HG02852 (cell line): ENCODE results near the gene HOXA2.

Experiments used
- ATAC-seq: cut with Tn5 transposase; IDR thresholded peaks from one replicate; pipeline ENCODE4 v1.9.1; 2021; ENCODE audit warnings: mild to moderate bottlenecking, moderate library complexity; ENCODE audit not compliant: unreplicated experiment

The HOXA2 gene

DNA sequence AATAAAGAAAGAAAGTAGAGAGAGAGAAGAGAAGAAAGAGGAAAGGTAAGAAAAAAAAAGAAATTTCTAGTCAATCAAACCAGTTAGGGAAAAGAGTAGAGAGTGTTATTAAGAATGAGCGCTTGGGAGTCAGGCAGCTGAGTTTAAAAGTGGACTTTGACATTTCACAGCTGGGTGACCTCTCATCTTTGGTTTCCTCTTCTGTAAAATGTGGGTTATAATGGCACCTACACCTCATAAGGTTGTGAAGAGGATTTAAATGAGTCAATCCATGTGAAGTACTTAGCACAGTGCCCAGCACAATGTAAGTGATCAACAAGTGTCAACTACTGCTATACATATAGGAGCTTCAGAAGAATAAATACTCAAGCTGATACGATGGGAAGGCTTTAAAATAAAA, 18.8 kb downstream of the HOXA2 start:
- ATAC-seq, result no peak

GRCh38 chr7:27082171-27082570, 20.3 kb downstream of the HOXA2 start:
- ATAC-seq, result no peak

DNA sequence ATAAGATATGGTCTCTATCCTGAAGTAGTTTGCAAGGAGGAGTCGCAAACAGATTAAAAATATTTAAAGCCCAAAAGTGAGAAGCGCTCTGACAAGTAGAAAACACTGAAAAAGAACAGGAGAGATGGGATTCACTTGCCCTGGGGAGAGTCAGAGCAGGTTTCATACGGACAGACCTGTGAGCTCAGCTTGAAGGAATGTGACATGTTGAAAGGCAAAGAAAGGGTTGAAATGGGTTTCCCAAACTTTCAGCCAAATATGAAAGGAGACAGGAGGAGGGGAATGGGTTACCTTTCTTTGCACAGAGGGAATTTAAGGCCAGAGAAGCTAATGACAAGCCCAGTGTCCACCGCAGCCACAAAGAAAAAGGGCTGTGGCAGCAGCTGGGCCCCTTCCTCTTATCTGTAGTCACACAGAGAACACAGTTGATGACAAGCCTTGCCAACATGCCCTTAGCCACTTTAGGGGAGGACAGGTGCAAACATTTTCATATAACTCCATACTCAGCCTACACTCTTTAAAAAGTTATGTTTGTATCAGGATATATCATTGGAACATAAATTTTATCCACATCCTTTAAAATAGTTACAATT, 21.5 kb downstream of the HOXA2 start:
- ATAC-seq, result no peak

GRCh38 chr7:27079234-27079975, 23.1 kb downstream of the HOXA2 start:
- no peak for ATAC-seq

- ATAC-seq, result no peak
Measured at GRCh38 chr7:27078616-27079233, 23.8 kb downstream of the HOXA2 start.

GRCh38 chr7:27073076-27073475, 29.4 kb downstream of the HOXA2 start:
- ATAC-seq, result no peak

DNA sequence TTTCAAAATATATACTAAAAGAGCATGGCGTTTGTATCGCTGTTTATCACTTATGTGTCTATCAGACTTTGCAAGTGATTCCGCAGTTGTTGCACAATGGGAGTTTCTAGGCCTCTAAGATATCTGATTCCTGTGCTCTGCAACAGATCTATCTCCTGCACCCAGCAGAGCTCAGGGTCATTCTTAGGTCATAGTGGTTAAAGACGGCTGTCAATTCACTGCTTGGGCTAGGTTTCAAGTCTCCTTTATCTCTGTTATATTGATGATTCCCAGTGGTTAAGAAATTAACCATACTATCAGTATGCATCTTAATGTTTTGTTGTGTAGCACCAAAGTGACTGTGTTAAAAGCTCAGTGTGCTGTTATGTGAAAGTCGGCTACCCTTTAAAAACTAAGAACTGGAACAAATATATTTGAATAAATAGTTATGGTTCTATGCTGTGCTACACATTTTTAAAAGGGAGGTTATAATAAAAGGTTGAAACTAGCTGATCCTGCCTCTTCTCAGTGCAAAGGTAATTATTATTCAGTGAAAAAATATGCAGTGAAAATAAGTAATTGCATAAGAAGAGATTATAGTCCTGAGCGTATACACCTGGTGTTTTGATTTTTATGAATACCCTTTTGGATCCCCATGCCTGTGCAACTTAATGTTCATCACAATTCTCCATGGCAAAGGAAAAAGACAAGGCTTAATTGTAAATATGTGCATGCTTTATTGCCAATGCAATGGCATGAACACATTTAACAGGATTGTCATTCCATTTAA, 30.7 kb downstream of the HOXA2 start:
- no peak for ATAC-seq

- ATAC-seq, result no peak
Measured at GRCh38 chr7:27068259-27068658, 34.2 kb downstream of the HOXA2 start.

GRCh38 chr7:27066148-27066547, 36.3 kb downstream of the HOXA2 start:
- ATAC-seq, result no peak

GRCh38 chr7:27065709-27066108, 36.8 kb downstream of the HOXA2 start:
- ATAC-seq, result no peak

GRCh38 chr7:27064661-27065060, 37.8 kb downstream of the HOXA2 start:
- no peak for ATAC-seq

- ATAC-seq, result no peak
Measured at GRCh38 chr7:27064159-27064558, 38.3 kb downstream of the HOXA2 start.

DNA sequence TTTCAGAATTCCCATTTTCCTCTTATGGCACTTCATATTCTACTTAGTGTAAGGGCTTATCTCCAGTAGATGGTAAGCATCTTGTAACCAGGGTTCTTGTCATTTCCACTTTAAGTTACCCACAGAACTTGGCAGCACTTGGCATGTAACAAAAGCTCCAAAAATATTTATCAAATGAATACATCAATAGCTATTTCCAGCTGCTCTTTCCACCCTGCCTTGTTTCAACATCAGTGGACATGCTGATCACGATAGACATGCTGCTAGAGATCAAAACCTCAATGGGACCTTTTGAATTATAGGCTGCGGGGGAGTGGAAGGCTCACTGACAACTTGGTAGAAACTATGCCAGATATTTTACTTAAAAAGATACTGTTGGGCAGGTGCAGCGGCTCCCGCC, 39.5 kb downstream of the HOXA2 start:
- no peak for ATAC-seq

DNA sequence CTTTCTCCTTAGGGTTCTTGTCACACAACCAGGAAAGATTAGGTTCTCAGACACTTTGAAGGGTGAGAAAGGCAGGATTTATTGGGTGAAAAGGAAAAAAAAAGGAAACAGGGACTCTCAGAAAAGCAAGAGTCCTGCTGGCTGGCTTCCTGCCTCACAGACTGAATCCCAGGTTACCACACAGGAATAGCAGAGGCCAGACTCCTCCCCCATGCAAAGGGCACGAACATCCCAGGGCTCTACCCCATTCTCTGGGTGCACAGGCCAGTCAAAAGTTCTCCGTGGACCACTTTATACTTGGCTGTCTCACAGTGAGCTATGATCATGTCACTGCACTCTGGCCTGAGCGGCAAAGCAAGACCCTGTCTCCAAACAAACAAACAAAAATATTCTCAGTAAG, 49.3 kb downstream of the HOXA2 start:
- no peak for ATAC-seq

DNA sequence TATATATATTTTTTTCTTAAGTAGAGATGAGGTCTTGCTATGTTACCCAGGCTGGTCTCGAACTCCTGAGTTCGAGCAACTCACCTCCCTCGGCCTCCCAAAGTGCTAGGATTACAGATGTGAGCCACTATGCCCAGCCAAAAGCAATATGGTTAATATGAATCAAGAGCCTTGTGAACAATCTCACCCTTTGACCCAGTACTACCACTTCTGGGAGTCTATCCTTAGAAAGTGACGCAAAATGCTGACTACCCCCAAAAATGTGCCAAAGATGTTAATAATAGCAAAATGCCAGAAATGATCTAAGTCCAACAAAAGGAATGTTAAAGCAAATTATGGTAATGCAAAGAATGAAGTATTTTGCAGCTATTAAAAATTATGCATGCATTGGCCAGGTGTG, 51.0 kb downstream of the HOXA2 start:
- ATAC-seq, result no peak
